SK-N-SH (cell line): ENCODE measurements around the gene SMYD4. TPM values are rescaled to one million over a fixed set of nuclear protein-coding genes. Genes with fewer than 3 reads are reported as not detected.
"Not testable (repeated sequence)": the region's sequence is repeated elsewhere in the genome, so short reads cannot be mapped to it uniquely, and the experiment has no call there.

Experiments used
- CTCF ChIA-PET: fragments of 300-600, 350-600 bp; formaldehyde crosslinking; extraction: SDS; loops from one replicate; lab custom pipeline; 2021; lab: Yijun Ruan, JAX
- POLR2A ChIA-PET: fragments of 350-600 bp; sonication (Branson Sonifier 250); formaldehyde crosslinking; extraction: SDS; loops from one replicate; lab custom pipeline; 2020; ENCODE audit warnings: antibody characterized with exemption, inconsistent platforms; lab: Yijun Ruan, JAX
- DNase-seq: peaks from one replicate; pipeline ENCODE4 v3.0.0; 2012
- H2AFZ ChIP-seq: fragments of 200-600 bp; sonication (generic); 2 replicates; pipeline ENCODE4 v1.8.1; 2016; ENCODE audit warnings: antibody characterized with exemption, mild to moderate bottlenecking, low read depth
- H3F3A ChIP-seq: fragments of 200-600 bp; sonication (generic); replicated peaks from 2 replicates; pipeline ENCODE3; 2016; ENCODE audit warnings: antibody characterized with exemption, mild to moderate bottlenecking; ENCODE audit not compliant: insufficient read depth
- H3K27ac ChIP-seq, 2 experiments: fragments of 200-500 bp in 1 of 2; fragments of 200-600 bp in 1 of 2; sonication (Bioruptor generic) in 1 of 2; sonication (generic), shearing (Covaris generic) in 1 of 2; 2 replicates each; pipeline versions ENCODE4 v1.5.1 to v1.6.1; 2014 to 2016; ENCODE audit warnings: low read depth in 2 of 2, inconsistent platforms in 1 of 2, low read length in 1 of 2, mild to moderate bottlenecking in 1 of 2, mixed read lengths in 1 of 2
- H3K27me3 ChIP-seq: fragments of 200-600 bp; sonication (generic), shearing (Covaris generic); 2 replicates; pipeline ENCODE4 v1.6.1; 2016; ENCODE audit warnings: mixed run types; ENCODE audit not compliant: insufficient read depth
- H3K36me3 ChIP-seq, 2 experiments: fragments of 200-500 bp in 1 of 2; fragments of 200-600 bp in 1 of 2; sonication (Bioruptor generic) in 1 of 2; sonication (generic) in 1 of 2; replicated peaks in 1 of 2; 2 replicates each; pipeline versions ENCODE3 to v1.5.1; 2014 to 2016; ENCODE audit warnings: low read length in 1 of 2, mild to moderate bottlenecking in 1 of 2; ENCODE audit not compliant: insufficient read depth in 2 of 2, control insufficient read depth in 1 of 2
- H3K4me1 ChIP-seq, 2 experiments: fragments of 200-500 bp in 1 of 2; fragments of 200-600 bp in 1 of 2; sonication (Bioruptor generic) in 1 of 2; sonication (generic), shearing (Covaris generic) in 1 of 2; 2 replicates each; pipeline versions ENCODE4 v1.5.1 to v1.6.1; 2014 to 2016; ENCODE audit warnings: low read depth in 1 of 2, low read length in 1 of 2, mixed run types in 1 of 2; ENCODE audit not compliant: insufficient read depth in 2 of 2, control insufficient read depth in 1 of 2
- H3K4me2 ChIP-seq: fragments of 200-600 bp; sonication (generic), shearing (Covaris generic); 2 replicates; pipeline ENCODE4 v1.6.1; 2017; ENCODE audit warnings: mixed run types
- H3K4me3 ChIP-seq, 2 experiments: fragments of 200-500 bp in 1 of 2; fragments of 200-600 bp in 1 of 2; sonication (Bioruptor generic) in 1 of 2; sonication (generic), shearing (Covaris generic) in 1 of 2; 2 replicates each; pipeline versions ENCODE4 v1.5.1 to v1.8.1; 2014 to 2016; ENCODE audit warnings: low read depth in 2 of 2, inconsistent platforms in 1 of 2, low read length in 1 of 2, mild to moderate bottlenecking in 1 of 2, mixed read lengths in 1 of 2, moderate library complexity in 1 of 2
- H3K79me2 ChIP-seq: fragments of 200-600 bp; sonication (generic); 2 replicates; pipeline ENCODE4 v1.8.1; 2017; ENCODE audit warnings: mild to moderate bottlenecking; ENCODE audit not compliant: insufficient read depth
- H3K9ac ChIP-seq: fragments of 200-600 bp; sonication (generic); 2 replicates; pipeline ENCODE4 v1.6.1; 2017; ENCODE audit warnings: mixed run types
- H3K9me2 ChIP-seq: fragments of 200-600 bp; sonication (generic); 2 replicates; pipeline ENCODE4 v1.6.1; 2017; ENCODE audit warnings: mixed run types
- H3K9me3 ChIP-seq: fragments of 200-600 bp; sonication (generic); 2 replicates; pipeline ENCODE4 v1.6.1; 2017; ENCODE audit warnings: mixed run types, mild to moderate bottlenecking, moderate library complexity
- H4K20me1 ChIP-seq: fragments of 200-600 bp; sonication (generic); 2 replicates; pipeline ENCODE4 v1.6.1; 2017; ENCODE audit warnings: mild to moderate bottlenecking, mixed run types; ENCODE audit not compliant: insufficient read depth
- FOXJ3 ChIP-seq: sonication (generic); formaldehyde crosslinking; IDR thresholded peaks from 2 replicates; pipeline ENCODE4 v1.5.1; 2020; ENCODE audit warnings: mild to moderate bottlenecking, missing genetic modification reagents
- FOXM1 ChIP-seq: IDR thresholded peaks from 2 replicates; pipeline ENCODE4 v1.4.0; 2012; ENCODE audit warnings: low read depth, mild to moderate bottlenecking
- NRF1 ChIP-seq: IDR thresholded peaks from 2 replicates; pipeline ENCODE4 v1.6.1; 2012; ENCODE audit warnings: low read depth, mild to moderate bottlenecking, low read length
- RCOR1 ChIP-seq: fragments of 150-350 bp; IDR thresholded peaks from 2 replicates; pipeline ENCODE4 v1.6.1; 2017; ENCODE audit warnings: antibody characterized with exemption, low read length
- REST ChIP-seq: IDR thresholded peaks from 2 replicates; pipeline ENCODE4 v1.6.1; 2012; ENCODE audit warnings: mild to moderate bottlenecking, low read depth, low read length, moderate library complexity
- RFX5 ChIP-seq: IDR thresholded peaks from 2 replicates; pipeline ENCODE4 v1.6.1; 2012; ENCODE audit warnings: mild to moderate bottlenecking, improper control_type of control experiment, low read length
- TEAD4 ChIP-seq: IDR thresholded peaks from 2 replicates; pipeline ENCODE4 v1.4.0; 2012; ENCODE audit warnings: mild to moderate bottlenecking, borderline replicate concordance; ENCODE audit not compliant: insufficient read depth
- WGBS: methylation state at CpG from one replicate; pipeline ENCODE4 v1.1.6; 2017; ENCODE audit warnings: low lambda C conversion rate; 5-methylcytosine and 5-hydroxymethylcytosine counted together
- polyA plus RNA-seq, 3 experiments: library from polyadenylated mRNA; depleted of rRNA; stranded (reverse); fragments of >200 nt; gene quantifications; 2 replicates each; pipeline ENCODE4 v1.2.3, GENCODE V29; 2012
- TF ChIP-seq, protein P1 (sequence below): IDR thresholded peaks from 2 replicates; pipeline ENCODE4; 2012
- TF ChIP-seq, protein P2 (sequence below): fragments of 150-350 bp; IDR thresholded peaks from 2 replicates; pipeline ENCODE4 v1.6.1; 2016; ENCODE audit warnings: mild to moderate bottlenecking, low read depth, low read length

Gene SMYD4
- polyA plus RNA-seq, 1 of the 3 experiments (the other 2 are of a cell fraction): 4.9 TPM

DNA sequence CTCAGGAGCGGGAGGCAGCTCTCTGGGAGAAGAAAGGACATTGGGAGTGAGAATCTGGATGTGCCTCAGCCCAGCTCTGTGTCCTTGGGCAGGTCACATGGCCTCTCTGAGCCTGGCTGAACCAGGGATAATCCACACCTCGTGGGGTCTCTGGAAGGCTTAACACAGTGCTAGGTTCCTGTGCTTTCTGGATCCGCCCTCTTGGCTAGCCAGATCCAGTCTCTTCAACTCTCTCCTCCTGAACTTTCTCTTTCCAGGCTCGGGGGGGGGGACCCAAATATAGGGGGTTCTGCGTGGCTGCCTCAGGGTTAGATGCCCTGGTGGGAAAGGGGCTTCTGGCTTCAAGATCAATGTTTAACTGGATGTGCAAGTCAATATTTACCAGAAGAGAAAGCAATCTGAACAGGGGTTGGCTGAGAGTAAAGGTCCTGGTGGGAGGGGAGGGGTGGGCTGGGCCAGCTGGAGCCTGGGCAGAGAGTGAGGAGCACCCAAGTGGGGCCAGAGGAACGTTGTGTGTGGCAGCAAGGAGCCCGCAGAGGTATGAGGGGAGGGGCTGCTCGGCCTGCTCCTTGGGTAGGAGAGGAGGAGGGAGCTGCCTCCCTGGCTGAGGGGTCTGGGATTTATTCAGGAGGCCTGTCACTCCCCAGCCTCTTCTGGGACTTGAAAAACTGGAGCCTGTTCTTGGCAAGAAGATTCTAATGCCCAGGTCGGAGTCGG, 87.2 kb downstream of the SMYD4 start, which contains the start of gene SERPINF2 (continued):
- no peak for TF ChIP-seq REST
- no peak for TF ChIP-seq RFX5
- TF ChIP-seq RCOR1: no peak
- no peak for TF ChIP-seq FOXJ3 (CRISPR knock-in tag)
- TF ChIP-seq, protein P1, sequence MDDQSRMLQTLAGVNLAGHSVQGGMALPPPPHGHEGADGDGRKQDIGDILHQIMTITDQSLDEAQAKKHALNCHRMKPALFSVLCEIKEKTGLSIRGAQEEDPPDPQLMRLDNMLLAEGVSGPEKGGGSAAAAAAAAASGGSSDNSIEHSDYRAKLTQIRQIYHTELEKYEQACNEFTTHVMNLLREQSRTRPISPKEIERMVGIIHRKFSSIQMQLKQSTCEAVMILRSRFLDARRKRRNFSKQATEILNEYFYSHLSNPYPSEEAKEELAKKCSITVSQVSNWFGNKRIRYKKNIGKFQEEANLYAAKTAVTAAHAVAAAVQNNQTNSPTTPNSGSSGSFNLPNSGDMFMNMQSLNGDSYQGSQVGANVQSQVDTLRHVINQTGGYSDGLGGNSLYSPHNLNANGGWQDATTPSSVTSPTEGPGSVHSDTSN: no peak
- no peak for TF ChIP-seq NRF1

DNA sequence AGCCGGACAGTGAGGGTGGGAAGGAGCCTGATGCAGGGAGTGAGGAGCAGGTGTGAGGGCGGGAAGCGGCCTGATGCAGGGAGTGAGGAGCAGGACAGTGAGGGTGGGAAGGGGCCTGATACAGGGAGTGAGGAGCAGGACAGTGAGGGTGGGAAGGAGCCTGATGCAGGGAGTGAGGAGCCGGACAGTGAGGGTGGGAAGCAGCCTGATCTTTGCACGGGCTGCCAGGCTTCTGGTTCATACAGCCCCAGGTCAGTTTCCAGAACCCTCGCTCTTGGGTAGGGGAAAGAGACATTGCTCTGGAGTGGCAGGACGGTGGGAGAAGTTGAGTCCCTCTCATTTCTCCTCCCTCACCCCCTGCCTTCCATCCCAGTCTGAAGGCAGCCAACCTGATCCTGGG, 87.8 kb downstream of the SMYD4 start:
- WGBS: 88% methylated on average over 7 of the region's 7 CpGs
- H2AFZ ChIP-seq, H4K20me1 ChIP-seq, H3K9me2 ChIP-seq, H3K9me3 ChIP-seq, DNase-seq, POLR2A ChIA-PET, H3K27me3 ChIP-seq, H3K4me3 ChIP-seq, H3K4me2 ChIP-seq, H3K79me2 ChIP-seq, H3K27ac ChIP-seq, H3K4me1 ChIP-seq, H3F3A ChIP-seq, H3K36me3 ChIP-seq, H3K9ac ChIP-seq, CTCF ChIA-PET: not testable (repeated sequence)

GRCh38 chr17:1737531-1738291, 92.0 kb downstream of the SMYD4 start:
- Histone ChIP-seq H3K4me3 (no peak overlapping the region), H3K27me3 (no peaks in the 10 kb centered on the region), H3K27ac (no peak overlapping the region), H3K9ac (no peak overlapping the region), H3F3A (no peaks in the 10 kb centered on the region), H3K9me3 (no peaks in the 10 kb centered on the region), H3K9me2 (no peaks in the 10 kb centered on the region), H3K4me1 (no peaks in the 10 kb centered on the region; a peak in 1 of 4 replicates), H2AFZ (no peak overlapping the region), H3K79me2 (no peaks in the 10 kb centered on the region), H3K4me2 (no peak overlapping the region), H4K20me1 (no peaks in the 10 kb centered on the region), H3K36me3 (peaks cover 0 to 13% of the 10 kb centered on the region in 2 experiments)
- ChIA-PET CTCF (interaction anchor here (0.8 to 1.6 kb wide), 4 partner anchors 17 to 144 kb away, joined by 3 to 4 read pairs (median 4); no protein-coding TSS in a partner anchor), POLR2A (interaction anchor here (1.7 kb wide), 1 partner anchor 21 kb away, joined by 5 read pairs; no protein-coding TSS in a partner anchor)
- DNase-seq: no peak
- WGBS: 97% methylated on average over 9 of the region's 21 CpGs
- TF ChIP-seq RFX5 (no peak), FOXM1 (no peak), TEAD4 (no peak)
- TF ChIP-seq, protein P2, sequence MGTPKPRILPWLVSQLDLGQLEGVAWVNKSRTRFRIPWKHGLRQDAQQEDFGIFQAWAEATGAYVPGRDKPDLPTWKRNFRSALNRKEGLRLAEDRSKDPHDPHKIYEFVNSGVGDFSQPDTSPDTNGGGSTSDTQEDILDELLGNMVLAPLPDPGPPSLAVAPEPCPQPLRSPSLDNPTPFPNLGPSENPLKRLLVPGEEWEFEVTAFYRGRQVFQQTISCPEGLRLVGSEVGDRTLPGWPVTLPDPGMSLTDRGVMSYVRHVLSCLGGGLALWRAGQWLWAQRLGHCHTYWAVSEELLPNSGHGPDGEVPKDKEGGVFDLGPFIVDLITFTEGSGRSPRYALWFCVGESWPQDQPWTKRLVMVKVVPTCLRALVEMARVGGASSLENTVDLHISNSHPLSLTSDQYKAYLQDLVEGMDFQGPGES: no peak
